Activated CD8-positive, alpha-beta memory T cell treated with anti-CD3 and anti-CD28 coated beads for 48 hours (primary cell): ENCODE measurements around the gene TFF3.

Experiments used
- DNase-seq, 3 experiments: peaks; one replicate each; pipeline ENCODE4 v3.0.0-alpha.2; 2020; ENCODE audit warnings: low read depth in 2 of 3, low spot score in 2 of 3

The TFF3 gene

GRCh38 chr21:42315296-42315891 lies at the start of gene TFF3:
TFF3 (minus strand) TSS chr21:42315409; CDS start chr21:42315374, 35 bp downstream.
- no peak for DNase-seq

DNA sequence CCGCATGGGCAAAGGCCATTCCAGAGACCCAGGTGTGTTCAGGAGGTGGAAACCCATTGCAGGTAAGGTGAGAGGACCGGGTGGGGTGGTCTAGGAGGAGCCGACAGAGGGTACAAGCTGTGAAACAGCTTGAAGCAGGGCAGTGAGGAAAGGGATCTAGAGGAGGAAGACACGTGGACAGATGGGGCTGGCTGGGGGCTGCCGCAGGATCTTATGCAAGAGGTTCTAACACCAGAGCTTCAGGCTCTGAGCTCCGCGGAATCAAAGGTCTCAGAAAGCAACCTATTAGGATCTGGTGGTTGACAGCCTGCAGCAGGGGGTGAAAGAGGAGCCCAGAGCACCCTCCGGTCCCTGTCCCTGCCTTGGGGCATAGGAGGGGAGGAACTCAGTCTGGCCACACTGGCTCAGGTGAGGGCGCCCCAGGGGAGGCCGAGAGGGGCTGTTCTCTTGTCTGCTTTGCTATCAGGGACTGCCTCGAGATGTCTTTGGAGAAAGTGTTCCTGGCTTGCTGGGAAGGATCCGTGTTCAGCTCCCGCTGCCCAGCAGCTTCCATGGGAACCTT lies 49.2 kb upstream of the TFF3 start:
- DNase-seq, result no peak

- DNase-seq, result no peak
Measured at GRCh38 chr21:42363312-42363711, 48.1 kb upstream of the TFF3 start.

GRCh38 chr21:42362700-42363099 lies 47.5 kb upstream of the TFF3 start:
- no peak for DNase-seq

GRCh38 chr21:42362198-42362597 lies 47.0 kb upstream of the TFF3 start:
- no peak for DNase-seq

DNA sequence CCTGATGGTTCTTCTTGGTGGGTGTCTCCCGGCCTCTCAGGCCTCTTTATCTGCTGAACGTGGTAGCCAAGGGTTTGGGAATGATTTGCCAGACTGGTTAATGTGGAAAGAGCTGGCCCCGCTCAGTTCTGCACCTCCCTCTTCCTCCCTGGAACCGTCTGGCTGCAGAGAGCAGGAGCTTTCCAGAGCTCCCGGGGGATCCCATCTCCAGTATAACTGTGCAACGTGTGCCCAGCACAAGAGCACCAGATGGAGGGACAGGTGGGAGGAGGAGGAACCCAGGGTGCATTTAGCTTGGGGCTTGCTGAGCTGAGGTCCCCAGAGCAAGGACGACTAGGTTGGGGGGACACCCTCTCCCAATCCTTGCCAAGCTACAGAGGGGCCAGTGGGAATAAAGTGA lies 46.1 kb upstream of the TFF3 start:
- DNase-seq, result no peak

GRCh38 chr21:42360317-42360716 lies 45.1 kb upstream of the TFF3 start:
- no peak for DNase-seq

- DNase-seq, result no peak
Measured at GRCh38 chr21:42358937-42359336, 43.7 kb upstream of the TFF3 start.

DNA sequence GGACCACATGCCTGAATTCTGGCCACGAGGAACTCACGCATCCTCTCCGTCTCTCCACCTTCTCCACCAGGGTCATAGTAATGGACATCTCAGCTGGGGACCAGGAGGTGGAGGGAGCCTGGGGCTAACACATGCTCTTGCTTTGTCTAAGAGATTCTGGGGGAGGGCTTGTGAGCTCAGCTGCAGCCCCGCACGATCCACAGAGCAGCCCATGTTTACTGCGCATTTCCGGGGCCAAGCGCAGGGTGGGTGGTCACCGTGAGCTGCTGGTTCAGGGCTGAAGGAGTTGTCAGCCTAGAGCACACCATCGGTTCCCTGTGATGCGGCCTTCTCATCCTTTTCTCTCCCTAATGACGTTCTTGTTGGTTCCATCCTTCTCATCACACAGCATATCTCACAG lies 43.1 kb upstream of the TFF3 start:
- DNase-seq, result no peak

DNA sequence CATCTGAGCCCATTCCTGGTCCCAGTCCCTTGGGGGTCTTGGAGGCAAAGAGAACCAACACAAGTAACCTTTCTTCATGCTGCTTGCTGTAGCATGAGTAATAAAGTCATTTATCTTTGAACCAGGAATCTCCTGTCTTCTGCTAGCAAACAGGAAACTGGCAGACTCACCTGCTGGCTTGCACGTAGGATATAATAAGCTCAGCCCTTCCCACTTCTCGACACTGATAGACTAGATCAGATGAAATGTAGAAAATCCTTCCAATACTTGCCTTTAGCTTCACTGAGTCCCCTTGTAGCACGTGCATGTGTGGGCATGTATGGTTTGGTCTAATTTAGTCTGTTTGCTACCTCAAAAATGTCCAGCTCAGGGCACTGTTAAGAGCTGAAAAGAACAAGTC lies 42.1 kb upstream of the TFF3 start:
- DNase-seq, result no peak

DNA sequence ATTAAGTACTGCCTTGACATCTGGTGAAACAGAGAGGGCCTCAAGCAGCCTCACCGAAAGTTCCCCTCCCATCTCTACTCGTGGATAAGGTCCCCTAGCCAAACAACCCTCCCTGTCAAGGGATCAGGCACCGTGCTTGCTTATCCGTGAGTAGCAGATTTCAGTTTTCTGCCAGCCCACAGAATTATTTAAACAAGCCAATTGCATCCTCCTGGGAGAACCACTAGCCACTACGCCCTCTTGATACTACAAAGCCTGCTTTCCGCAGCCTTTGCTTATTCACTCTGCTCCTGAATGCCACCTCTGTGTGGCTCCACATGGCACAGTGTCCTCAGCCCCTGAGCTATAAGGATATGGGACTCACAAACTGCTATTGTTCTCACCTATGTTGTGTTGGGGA lies 41.4 kb upstream of the TFF3 start:
- no peak for DNase-seq

- DNase-seq, result no peak
Measured at GRCh38 chr21:42356046-42356445, 40.8 kb upstream of the TFF3 start.

DNA sequence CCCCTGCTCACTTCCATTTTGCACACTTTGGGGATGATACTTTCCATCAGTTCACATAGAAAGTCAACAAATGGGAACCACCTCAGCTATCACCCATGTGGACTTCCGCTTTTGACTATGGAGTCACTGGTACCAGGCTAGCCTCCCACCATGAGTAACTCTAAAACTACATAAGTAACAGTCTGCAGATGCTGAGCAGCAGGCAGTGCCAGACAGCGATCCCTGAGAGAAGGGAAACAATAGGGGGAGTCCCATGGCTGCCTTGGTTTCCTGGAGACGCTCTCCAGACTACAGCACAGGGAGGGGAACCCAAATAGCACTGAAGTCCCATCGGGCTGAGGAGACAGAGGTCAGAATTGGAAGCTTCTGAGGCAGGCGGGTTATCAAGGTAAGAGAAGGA lies 38.4 kb upstream of the TFF3 start:
- no peak for DNase-seq

DNA sequence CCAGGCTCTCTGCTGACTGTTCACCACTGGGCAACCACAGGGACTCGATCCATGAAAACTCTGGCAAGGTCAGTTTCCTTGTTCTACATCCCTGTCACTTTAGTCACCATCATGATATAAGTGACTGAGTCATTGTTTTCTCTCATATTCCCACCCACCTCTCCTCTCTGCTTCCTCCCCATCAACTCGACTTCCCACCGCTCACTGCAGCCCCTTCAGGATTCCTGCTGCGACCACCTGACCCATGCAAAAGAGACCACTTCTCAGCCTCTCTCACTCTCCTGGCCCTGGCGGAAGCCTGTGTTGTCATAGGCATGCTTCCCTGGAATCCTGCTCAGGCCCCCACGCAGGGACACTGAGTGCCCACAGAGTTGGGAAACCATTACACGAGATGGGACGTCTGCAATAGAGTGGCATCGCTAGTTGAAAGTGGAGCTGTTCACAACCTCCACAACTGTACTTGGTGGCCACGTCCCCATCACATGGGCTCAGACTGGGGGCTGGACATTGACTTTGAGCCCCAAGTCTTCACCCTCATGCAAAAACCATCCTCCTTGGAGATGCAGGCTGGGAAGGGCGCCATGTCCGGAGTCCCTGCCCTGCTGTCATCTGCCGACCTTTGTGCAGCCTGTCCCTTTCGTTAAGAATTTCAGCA lies 37.4 kb upstream of the TFF3 start:
- DNase-seq, result no peak

DNA sequence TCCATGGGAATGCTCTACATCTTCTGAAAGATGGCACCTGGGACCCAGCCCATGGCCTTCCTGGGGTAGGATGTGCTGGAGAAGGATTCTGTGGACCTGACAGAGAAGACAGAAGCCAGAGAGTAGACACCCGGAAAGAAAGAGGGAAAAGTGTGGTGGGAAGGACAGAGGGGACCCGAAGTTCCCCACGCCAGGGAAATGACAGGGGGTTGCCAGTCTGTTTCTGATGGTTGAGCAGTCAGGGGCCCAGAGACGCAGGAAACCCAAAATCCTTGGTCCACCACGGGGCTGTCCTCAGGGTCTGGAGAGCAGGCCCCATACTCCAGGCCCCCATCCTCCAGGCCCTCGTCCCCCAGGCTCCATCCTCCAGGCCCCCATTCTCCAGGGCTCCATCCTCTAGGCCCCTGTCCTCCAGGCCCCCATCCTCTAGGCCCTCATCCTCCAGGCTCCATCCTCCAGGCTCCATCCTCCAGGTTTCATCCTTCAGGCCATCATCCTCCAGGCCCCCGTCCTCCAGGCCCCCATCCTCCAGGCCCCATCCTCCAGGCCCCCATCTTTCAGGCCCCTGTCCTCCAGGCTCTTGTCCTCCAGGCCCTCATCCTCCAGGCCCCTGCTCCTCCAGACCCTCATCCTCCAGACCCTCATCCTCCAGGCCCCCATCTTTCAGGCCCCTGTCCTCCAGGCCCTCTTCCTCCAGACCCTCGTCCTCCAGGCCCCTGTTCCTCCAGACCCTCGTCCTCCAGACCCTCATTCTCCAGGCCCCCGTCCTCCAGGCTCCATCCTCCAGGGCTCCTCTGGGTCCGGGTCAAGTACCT lies 36.6 kb upstream of the TFF3 start:
- no peak for DNase-seq

DNA sequence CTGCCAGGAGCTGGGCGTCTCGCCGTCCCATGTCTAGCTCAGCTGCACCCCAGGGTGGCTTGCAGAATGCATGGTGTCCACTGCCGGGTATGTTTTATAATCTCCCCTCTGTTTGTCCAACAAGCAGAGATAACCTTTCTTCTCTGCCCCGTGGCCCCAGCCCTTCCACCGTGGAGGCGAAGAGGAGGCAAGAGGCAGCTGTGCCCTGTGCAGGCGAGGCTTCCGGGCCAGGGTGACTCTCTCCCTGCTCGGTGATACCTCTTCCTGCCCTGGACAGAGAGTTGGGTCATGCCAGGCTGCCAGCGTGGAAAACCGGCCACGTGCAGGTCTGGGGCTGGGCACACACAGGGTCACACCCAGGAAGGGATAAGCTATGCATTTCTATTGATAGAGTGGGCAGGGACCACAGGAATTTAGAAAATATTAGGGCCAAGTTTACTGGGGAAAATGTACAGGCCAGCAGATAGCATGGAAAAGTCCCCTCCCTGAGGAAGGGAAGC lies 35.8 kb upstream of the TFF3 start, which contains the start of gene TFF2:
TSS of gene TFF2 (minus strand) at position 68 of the 500 bp plus-strand sequence. CDS start at position 31, 37 bp downstream.
- DNase-seq, result no peak

- no peak for DNase-seq
Measured at GRCh38 chr21:42350318-42350910, 35.2 kb upstream of the TFF3 start.

GRCh38 chr21:42349420-42350317 lies 34.5 kb upstream of the TFF3 start:
- no peak for DNase-seq

GRCh38 chr21:42348762-42349161 lies 33.6 kb upstream of the TFF3 start:
- DNase-seq, result no peak

DNA sequence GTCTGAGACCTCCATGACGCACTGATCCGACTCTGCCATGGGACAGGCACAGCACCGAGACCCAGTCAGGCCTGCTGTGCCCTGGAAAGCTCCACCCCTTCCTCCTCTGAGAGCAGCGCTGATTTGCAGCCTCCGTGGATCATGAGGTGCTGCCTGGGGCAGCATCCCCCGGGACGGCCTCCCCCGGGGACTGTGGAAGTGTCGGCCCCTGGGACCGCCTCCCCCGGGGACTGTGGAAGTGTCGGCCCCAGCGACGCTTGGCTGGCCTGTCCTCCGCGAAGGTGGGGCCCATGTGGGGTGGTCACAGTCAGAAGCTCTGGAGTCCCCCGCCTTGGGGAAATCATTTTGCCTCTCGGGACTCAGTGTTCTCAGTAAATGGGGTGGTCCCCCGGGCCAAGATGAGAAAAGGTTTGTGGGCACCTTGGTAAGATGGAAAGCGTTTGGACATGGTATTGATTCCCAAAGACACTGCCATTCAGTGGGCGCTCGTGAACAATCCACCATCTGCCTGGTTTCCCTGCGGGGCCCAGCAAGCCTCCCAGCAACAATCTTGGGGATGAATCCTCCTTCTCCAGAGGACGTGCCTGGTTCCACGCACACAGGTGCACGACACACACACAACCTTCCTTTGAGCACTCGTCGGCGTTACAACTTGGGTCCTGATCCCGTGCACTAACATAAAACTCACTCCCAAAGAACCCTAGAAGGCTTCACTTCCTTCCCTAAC lies 32.6 kb upstream of the TFF3 start:
- DNase-seq, result no peak
